WTC11 (cell line): Measurements from ENCODE around the gene TERT. TPM values are rescaled to one million over a fixed set of nuclear protein-coding genes. Genes with fewer than 3 reads are reported as not detected.

Experiments
- ATAC-seq: fragments of 200-7000 bp; cut with Tn5 transposase; 2 replicates; pipeline ENCODE4 v1.10.0; 2021; ENCODE audit warnings: mild to moderate bottlenecking, moderate library complexity
- CTCF ChIA-PET: fragments of 300-600 bp; sonication (Branson Sonifier 250); formaldehyde crosslinking; loops from one replicate; lab custom pipeline; 2021; ENCODE audit warnings: antibody characterized with exemption; lab: Charles Lee
- POLR2A ChIA-PET: fragments of 350-600 bp; sonication (Branson Sonifier 250); formaldehyde crosslinking; loops from one replicate; lab custom pipeline; 2021; ENCODE audit warnings: antibody characterized with exemption; lab: Charles Lee
- DNase-seq: peaks from one replicate; pipeline ENCODE4 v3.0.0; 2021; ENCODE audit warnings: low spot score
- H3K27ac Mint-ChIP-seq: 2 replicates; pipeline ENCODE4 v1.8.0; 2021; ENCODE audit warnings: mixed read lengths
- H3K27me3 Mint-ChIP-seq: 2 replicates; pipeline ENCODE4 v1.8.0; 2021; ENCODE audit warnings: low read depth, mild to moderate bottlenecking, moderate library complexity, mixed read lengths
- H3K36me3 Mint-ChIP-seq: 2 replicates; pipeline ENCODE4 v1.8.0; 2021; ENCODE audit warnings: mixed read lengths
- H3K4me1 Mint-ChIP-seq: 2 replicates; pipeline ENCODE4 v1.8.0; 2022; ENCODE audit warnings: mixed read lengths
- H3K4me3 Mint-ChIP-seq: 2 replicates; pipeline ENCODE4 v1.8.0; 2021; ENCODE audit warnings: mild to moderate bottlenecking, moderate library complexity, mixed read lengths
- H3K9me3 Mint-ChIP-seq: 2 replicates; pipeline ENCODE4 v1.8.0; 2021; ENCODE audit warnings: mixed read lengths
- AFF4 ChIP-seq: sonication (generic); formaldehyde crosslinking; IDR thresholded peaks from 2 replicates; pipeline ENCODE4 v1.8.1; 2023; ENCODE audit warnings: mild to moderate bottlenecking, missing genetic modification reagents, borderline replicate concordance
- ATF6 ChIP-seq: sonication (generic); formaldehyde crosslinking; IDR thresholded peaks from 2 replicates; pipeline ENCODE4 v1.8.1; 2023; ENCODE audit warnings: mild to moderate bottlenecking, missing genetic modification reagents
- FOXJ3 ChIP-seq: sonication (generic); formaldehyde crosslinking; IDR thresholded peaks from 2 replicates; pipeline ENCODE4 v1.9.0; 2021; ENCODE audit warnings: missing genetic modification reagents, mild to moderate bottlenecking, borderline replicate concordance
- FOXP4 ChIP-seq: sonication (generic); formaldehyde crosslinking; IDR thresholded peaks from 2 replicates; pipeline ENCODE4 v1.8.0; 2022; ENCODE audit warnings: mild to moderate bottlenecking, missing genetic modification reagents
- GABPB1 ChIP-seq: sonication (generic); formaldehyde crosslinking; IDR thresholded peaks from 2 replicates; pipeline ENCODE4 v1.8.1; 2023; ENCODE audit warnings: mild to moderate bottlenecking, missing genetic modification reagents
- KAT7 ChIP-seq: sonication (generic); formaldehyde crosslinking; IDR thresholded peaks from 2 replicates; pipeline ENCODE4 v1.8.1; 2023; ENCODE audit warnings: missing genetic modification reagents, mild to moderate bottlenecking, borderline replicate concordance
- MXD4 ChIP-seq: fragments of 250-450 bp; sonication (Bioruptor Pico); IDR thresholded peaks from 2 replicates; pipeline ENCODE4 v1.8.0; 2021; ENCODE audit warnings: mild to moderate bottlenecking, moderate library complexity, borderline replicate concordance
- NFATC4 ChIP-seq: fragments of 250-450 bp; sonication (Bioruptor Pico); IDR thresholded peaks from 2 replicates; pipeline ENCODE4 v1.9.0; 2021; ENCODE audit warnings: mild to moderate bottlenecking
- NFE2L1 ChIP-seq: sonication (generic); formaldehyde crosslinking; IDR thresholded peaks from 2 replicates; pipeline ENCODE4 v1.8.1; 2023; ENCODE audit warnings: missing genetic modification reagents
- NFYB ChIP-seq: sonication (generic); formaldehyde crosslinking; conservative IDR thresholded peaks from 2 replicates; pipeline ENCODE4 v1.8.0; 2022; ENCODE audit warnings: low read depth, missing genetic modification reagents
- NR2C2 ChIP-seq: sonication (generic); formaldehyde crosslinking; IDR thresholded peaks from 2 replicates; pipeline ENCODE4 v1.8.0; 2022; ENCODE audit warnings: mild to moderate bottlenecking, missing genetic modification reagents
- RORB ChIP-seq: fragments of 250-450 bp; sonication (Bioruptor Pico); IDR thresholded peaks from 2 replicates; pipeline ENCODE4 v1.9.0; 2021; ENCODE audit warnings: mild to moderate bottlenecking
- STAT6 ChIP-seq: sonication (generic); formaldehyde crosslinking; conservative IDR thresholded peaks from 2 replicates; pipeline ENCODE4 v1.8.1; 2023; ENCODE audit warnings: mild to moderate bottlenecking, low read depth, missing genetic modification reagents, moderate library complexity
- USF2 ChIP-seq: sonication (generic); formaldehyde crosslinking; IDR thresholded peaks from 2 replicates; pipeline ENCODE4 v1.8.1; 2023; ENCODE audit warnings: mild to moderate bottlenecking, missing genetic modification reagents, moderate library complexity
- ZNF121 ChIP-seq: sonication (generic); formaldehyde crosslinking; IDR thresholded peaks from 2 replicates; pipeline ENCODE4 v1.8.0; 2023; ENCODE audit warnings: missing genetic modification reagents
- ZNF138 ChIP-seq: sonication (generic); formaldehyde crosslinking; conservative IDR thresholded peaks from 2 replicates; pipeline ENCODE4 v1.8.1; 2022; ENCODE audit warnings: mild to moderate bottlenecking, moderate library complexity, missing genetic modification reagents
- ZNF219 ChIP-seq: sonication (generic); formaldehyde crosslinking; IDR thresholded peaks from 2 replicates; pipeline ENCODE4 v1.8.0; 2023; ENCODE audit warnings: missing genetic modification reagents, mild to moderate bottlenecking, borderline replicate concordance
- ZNF317 ChIP-seq: sonication (generic); formaldehyde crosslinking; IDR thresholded peaks from 2 replicates; pipeline ENCODE4 v1.8.1; 2023; ENCODE audit warnings: low read depth, mild to moderate bottlenecking, moderate library complexity, missing genetic modification reagents, borderline replicate concordance
- ZNF423 ChIP-seq: fragments of 250-450 bp; sonication (Bioruptor Pico); IDR thresholded peaks from 2 replicates; pipeline ENCODE4 v2.1.2; 2022; ENCODE audit warnings: mild to moderate bottlenecking, moderate library complexity
- ZNF425 ChIP-seq: fragments of 250-450 bp; sonication (Bioruptor Pico); conservative IDR thresholded peaks from 2 replicates; pipeline ENCODE4 v1.9.0; 2021; ENCODE audit warnings: mild to moderate bottlenecking
- total RNA-seq: library from RNA; stranded (reverse); gene quantifications from 3 replicates; pipeline ENCODE4 v1.2.3, GENCODE V29; 2021

TERT gene
- total RNA-seq, 1 experiment from 2014 or later, result 42.9 TPM

- no peak overlapping the region for H3K4me3 Mint-ChIP-seq
- POLR2A ChIA-PET, result no interaction called here
- CTCF ChIA-PET, result interaction anchor here (0.7 kb wide), 1 partner anchor 76 kb away, joined by 3 read pairs; no protein-coding TSS in a partner anchor
These were observed 87.3 kb downstream of the TERT start for GRCh38 chr5:1207555-1207954.

More at GRCh38 chr5:1207555-1207954, 87.3 kb downstream of the TERT start:
- no peaks in the 10 kb centered on the region for H3K36me3 Mint-ChIP-seq
- DNase-seq, result no peak
- TF ChIP-seq ZNF423 (CRISPR knock-in tag) (no peak), NFATC4 (CRISPR knock-in tag) (no peak), ZNF317 (no peak), GABPB1 (CRISPR knock-in tag) (no peak), NFYB (CRISPR knock-in tag) (no peak), ZNF138 (CRISPR knock-in tag) (no peak), RORB (CRISPR knock-in tag) (no peak), ZNF425 (CRISPR knock-in tag) (no peak), ATF6 (CRISPR knock-in tag) (no peak), ZNF219 (no peak), NFE2L1 (CRISPR knock-in tag) (no peak), NR2C2 (CRISPR knock-in tag) (no peak), MXD4 (CRISPR knock-in tag) (no peak), USF2 (CRISPR knock-in tag) (no peak), FOXP4 (CRISPR knock-in tag) (no peak), KAT7 (CRISPR knock-in tag) (no peak), AFF4 (CRISPR knock-in tag) (no peak), FOXJ3 (CRISPR knock-in tag) (no peak), STAT6 (CRISPR knock-in tag) (no peak), ZNF121 (CRISPR knock-in tag) (no peak)
- TF ChIP-seq, all 79 proteins: peak for 0
- H3K4me1 Mint-ChIP-seq, result peaks cover 7% of the 10 kb centered on the region; the same call in 1 of the 2 replicates
- H3K27me3 Mint-ChIP-seq, result no peaks in the 10 kb centered on the region; the same call in 1 of the 2 replicates
- ATAC-seq, result no peak
- no peak overlapping the region; the same call in 1 of the 2 replicates for H3K27ac Mint-ChIP-seq
- H3K9me3 Mint-ChIP-seq, result no peaks in the 10 kb centered on the region
